GM12892 (cell line): ENCODE measurements around the gene OPTN.
A peak's percentile ranks its signal among the peaks of the same experiment; 100 is the strongest.
"Not testable (repeated sequence)": the region's sequence is repeated elsewhere in the genome, so short reads cannot be mapped to it uniquely, and the experiment has no call there.

Experiments
- DNase-seq: peaks from one replicate; pipeline ENCODE4 v3.0.0; 2011; ENCODE audit not compliant: insufficient read length
- FAIRE-seq: peaks from 2 replicates; lab custom pipeline; 2011; peaks lifted over from hg19 to GRCh38; lab: Jason Lieb, UNC
- POLR2A ChIP-seq: IDR thresholded peaks from 2 replicates; pipeline ENCODE4 v1.6.1; 2011; ENCODE audit warnings: low read depth, low read length, control low read depth
- POLR2AphosphoS5 ChIP-seq: IDR thresholded peaks from 2 replicates; pipeline ENCODE4 v1.6.1; 2011; ENCODE audit warnings: low read depth, low read length, control low read depth
- TAF1 ChIP-seq: IDR thresholded peaks from 2 replicates; pipeline ENCODE4 v1.6.1; 2011; ENCODE audit warnings: low read depth, mild to moderate bottlenecking, control low read depth, low read length, borderline replicate concordance

Gene OPTN

DNA sequence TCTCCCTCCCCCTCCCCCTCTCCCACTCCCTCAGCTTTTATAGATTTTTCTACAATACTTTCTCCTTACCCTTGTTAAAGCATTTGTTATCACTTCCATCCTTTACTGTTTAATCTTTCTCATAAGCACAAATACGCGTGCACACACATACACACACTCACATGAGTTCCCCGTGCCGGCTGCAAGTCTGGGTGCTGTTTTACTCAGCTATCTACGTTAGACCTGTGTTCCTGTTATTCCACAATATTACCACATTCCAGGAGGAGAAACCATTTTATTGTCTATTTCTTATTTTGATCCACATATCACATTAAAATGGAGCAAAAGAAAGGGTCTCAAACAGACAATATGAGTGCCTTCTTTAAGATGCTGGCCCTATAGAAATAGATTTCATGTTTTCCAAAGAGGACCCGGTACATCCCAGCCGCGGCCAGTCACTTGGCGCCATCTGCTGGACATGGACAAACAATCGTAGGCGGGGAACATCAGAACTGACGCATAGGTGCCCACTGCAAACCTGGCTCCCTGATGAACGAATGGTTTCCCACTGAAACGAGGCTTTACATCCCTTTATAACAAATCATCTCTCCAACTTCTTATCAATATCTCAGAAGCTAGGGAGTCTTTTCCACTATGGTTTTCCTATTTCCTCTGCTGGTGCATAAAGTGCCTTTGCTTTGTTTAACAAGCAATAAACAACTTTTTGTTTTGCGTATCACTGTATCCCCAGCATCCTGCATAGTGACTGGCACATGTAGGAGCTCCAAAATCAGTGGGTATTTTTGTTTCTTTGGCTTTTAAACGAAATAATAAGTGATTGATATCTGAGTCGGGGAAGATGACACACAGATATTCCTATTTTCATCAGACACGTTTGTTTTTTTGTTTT, 25.2 kb upstream of the OPTN start:
- FAIRE-seq: peak; percentile 58
- DNase-seq: peak; percentile 36
- TF ChIP-seq TAF1: no peak
- TF ChIP-seq POLR2A: no peak
- TF ChIP-seq POLR2AphosphoS5: no peak

DNA sequence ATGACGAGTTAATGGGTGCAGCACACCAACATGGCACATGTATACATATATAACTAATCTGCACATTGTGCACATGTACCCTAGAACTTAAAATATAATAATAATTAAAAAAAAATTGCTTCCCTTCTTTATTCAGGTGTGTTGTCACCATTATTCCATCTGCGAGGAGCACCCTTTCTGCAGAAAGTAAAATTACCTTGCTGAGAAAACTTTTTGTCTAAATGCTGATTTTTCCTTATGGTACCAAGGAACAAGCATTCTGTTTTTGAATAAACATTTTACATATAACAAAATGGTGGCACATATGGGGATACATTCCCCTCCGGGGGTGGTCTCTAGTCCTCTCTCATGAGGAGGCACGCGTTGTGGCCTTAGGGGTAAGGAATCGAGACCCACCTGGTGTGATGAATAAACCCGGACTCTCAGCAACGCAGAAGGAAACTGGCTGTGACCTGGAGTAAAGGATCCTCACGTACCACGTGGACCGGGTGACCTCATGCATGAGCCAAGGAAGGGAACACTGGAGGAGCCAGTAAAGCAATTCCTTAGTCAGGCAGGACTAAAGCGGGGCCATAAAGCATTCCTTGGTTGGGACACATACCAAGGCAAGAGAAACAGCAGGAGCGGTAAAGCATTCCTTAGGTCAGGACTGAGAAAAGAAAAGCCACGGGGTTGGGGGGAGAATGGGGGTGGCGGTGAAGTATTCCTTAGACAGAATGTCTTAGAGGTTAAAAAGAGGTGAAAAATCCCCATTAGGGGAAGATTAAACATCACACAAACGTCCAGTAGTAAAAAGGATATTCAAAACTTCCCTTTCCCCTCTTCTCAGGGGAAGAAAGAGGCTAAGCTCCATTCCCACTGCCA, 20.8 kb upstream of the OPTN start:
- FAIRE-seq (no peak), DNase-seq (no peak)
- TF ChIP-seq POLR2AphosphoS5 (no peak), POLR2A (no peak), TAF1 (no peak)

DNA sequence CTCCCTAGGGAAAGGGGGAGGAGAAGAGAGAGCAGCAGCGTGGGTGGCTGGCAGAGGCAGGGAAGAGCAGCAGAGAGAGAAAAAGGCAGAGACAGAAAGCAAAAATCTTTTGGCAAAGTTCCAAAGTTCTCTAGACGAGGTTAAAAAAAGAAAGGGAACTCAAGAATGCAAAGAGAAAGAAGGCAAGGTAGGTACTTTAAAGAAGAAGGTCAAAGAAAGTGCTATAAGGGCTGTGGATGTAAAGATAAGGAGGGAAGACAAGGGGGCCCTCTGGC, 20.2 kb upstream of the OPTN start:
- DNase-seq (no peak), FAIRE-seq (no peak)
- TF ChIP-seq POLR2AphosphoS5: no peak
- no peak for TF ChIP-seq TAF1
- no peak for TF ChIP-seq POLR2A

DNA sequence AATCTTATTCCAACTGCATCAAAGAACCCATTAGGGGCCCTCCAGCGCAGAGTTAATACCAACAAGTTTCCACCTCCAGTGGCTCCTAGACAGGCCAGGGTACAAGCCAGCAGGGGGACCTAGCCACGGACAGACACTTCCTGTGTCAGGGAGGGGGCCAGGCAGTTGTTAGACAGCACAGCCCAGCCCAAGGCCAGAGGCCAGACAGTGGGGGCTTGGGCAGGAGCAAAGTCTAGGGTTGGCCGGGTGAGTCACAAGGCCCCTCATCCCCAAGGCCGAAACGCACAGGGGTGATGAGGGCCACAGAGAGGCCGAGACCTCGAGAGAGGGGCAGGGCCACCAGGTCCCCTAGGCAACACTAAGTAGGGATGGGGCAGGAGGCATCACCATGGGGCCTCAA, 19.3 kb upstream of the OPTN start:
- TF ChIP-seq POLR2A: no peak
- no peak for TF ChIP-seq POLR2AphosphoS5
- TF ChIP-seq TAF1: no peak
- FAIRE-seq (no peak), DNase-seq (no peak)

DNA sequence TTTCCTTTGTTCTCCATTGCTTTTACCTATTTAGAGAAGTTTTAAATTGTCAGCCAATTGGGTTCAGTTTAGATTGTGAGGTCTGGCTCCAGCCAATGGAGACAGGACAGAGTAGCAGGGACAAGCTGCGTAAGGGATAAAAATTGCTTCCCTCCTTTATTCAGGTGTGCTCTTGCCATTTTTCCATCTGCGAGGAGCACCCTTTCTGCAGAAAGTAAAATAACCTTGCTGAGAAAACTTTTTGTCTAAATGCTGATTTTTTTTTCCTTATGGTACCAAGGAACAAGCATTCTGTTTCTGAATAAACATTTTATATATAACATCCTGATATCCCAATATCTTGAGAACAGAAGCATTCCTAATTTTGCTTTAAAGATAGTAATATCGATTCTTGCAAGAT, 16.3 kb upstream of the OPTN start:
- DNase-seq, FAIRE-seq: not testable (repeated sequence)

DNA sequence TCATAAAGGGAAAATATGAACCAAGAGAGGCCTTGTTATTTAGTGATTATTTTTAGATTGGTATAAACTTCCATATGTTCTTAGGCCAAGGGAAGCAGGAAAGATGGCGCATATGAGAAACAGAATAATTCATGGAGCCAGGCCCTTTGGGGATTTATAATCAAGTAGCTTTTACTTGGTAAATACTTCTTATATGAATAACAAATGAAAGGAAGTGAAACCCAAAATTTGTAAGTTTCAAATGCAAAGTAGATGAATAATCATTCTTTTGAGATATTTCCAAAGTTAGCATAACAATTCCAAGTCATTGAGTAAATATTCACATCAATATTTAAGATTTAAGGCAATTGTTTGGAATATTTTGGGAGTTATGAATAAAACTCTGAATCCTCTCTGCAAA, 13.9 kb upstream of the OPTN start:
- FAIRE-seq (no peak), DNase-seq (no peak)
- TF ChIP-seq POLR2A (no peak), POLR2AphosphoS5 (no peak), TAF1 (no peak)

DNA sequence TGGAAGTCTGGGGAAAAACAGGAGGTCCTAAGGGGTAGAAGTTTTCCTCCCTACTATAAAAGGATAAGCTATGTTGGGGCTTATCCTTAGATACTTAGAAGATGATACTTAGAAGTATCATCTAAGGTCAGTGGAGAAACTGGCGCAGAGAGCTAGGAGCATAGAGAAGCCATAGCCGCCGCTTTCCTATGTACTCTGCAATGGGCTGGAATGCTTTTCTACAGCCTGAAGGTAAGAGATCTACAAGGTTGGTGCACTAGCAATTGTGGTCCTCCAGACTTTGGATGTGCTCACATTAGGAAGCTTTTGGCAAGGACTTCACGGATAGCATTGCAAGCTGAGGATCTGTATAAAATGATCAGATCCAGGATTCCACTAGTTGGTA, 12.4 kb upstream of the OPTN start:
- DNase-seq: no peak
- TF ChIP-seq POLR2AphosphoS5: no peak
- no peak for TF ChIP-seq POLR2A
- TF ChIP-seq TAF1: no peak
- FAIRE-seq: no peak

DNA sequence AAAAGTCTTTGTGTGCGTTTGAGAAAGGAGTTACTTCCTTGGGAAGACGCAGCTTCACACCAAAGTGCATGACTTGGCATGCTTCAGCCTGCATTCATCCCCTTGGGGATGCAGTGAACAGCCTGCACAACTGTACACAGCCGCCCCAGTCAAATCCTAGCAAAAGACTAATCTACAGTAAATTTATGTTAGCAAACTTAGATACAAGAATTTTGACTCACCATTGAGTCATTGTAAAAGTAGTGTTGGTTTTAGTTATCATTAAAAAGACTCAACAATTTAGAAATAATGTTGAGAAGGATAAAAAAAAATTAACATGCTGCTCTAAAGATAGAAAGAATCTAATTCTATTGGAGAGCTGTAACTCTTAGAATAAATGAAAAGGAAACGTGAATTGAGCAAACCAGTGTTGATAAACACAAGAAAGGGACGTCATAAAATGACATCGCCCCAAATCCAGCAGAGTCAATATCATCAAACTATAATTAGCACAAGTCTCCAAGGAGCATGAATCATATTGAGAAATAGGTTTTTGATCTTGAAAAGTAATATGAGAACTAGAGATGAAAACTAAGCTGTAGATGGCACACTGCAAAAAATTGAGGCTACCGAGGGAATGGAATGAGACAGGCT, 11.9 kb upstream of the OPTN start:
- FAIRE-seq: no peak
- TF ChIP-seq TAF1 (no peak), POLR2AphosphoS5 (no peak), POLR2A (no peak)
- no peak for DNase-seq

DNA sequence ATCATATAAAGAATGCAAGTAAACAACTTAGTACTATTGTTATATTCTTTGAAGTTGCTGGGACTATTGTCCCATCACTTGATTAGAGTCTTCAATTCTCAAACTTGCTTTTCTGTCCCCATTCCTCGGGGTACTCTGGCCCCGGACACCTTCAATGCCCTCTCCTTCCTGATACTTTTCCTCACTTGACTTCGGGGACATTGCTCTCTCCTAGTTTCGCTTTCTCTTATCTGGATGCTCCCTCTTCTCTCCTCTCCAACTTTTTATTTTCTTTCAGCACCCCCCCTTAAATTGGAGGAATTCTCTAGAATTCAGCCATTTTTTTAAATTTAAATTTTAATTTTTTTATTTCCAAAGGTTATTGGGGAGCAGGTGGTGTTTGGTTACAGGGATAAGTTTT, 10.6 kb upstream of the OPTN start:
- no peak for FAIRE-seq
- TF ChIP-seq POLR2AphosphoS5 (no peak), TAF1 (no peak), POLR2A (no peak)

DNA sequence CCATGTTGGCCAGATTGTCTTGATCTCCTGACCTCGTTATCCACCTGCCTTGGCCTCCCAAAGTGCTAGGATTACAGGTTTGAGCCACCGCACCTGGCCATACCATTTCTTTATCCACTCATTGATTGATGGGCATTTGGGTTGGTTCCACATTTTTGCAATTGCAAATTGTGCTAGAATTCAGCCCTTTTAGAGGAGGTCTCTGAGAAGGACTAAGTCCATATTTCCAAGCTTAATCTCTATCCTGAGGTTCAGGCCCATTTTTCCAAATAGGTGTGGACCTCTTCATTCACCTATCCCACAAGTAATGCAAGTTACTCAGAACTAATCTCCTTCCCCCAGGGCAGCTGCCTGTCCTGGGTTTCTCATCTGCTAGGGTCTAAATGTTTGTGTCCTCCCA, 9.7 kb upstream of the OPTN start:
- TF ChIP-seq POLR2AphosphoS5 (no peak), POLR2A (no peak), TAF1 (no peak)
- no peak for FAIRE-seq
- no peak for DNase-seq

More for the DNA sequence above, 10.6 kb upstream of the OPTN start:
- no peak for DNase-seq

DNA sequence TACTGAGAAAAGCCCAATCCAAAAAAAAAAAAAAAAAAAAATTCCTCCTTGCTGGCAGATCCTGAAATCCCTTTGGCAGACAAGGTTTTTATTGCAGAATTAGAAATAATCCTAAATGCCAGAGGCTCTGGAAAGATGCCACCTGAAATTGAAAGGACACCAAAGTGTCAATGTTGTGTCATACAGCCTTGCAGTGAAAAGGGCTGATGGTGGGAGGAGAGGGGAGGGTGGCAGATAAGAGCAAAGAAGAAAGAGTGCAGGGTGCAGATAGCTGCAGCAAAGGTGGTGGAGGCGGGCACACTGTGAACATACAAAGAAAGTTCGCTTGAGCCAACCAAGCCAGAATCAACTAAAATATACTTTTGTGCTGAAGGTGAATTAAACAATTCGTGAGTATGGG, 8.2 kb upstream of the OPTN start:
- FAIRE-seq: no peak
- TF ChIP-seq POLR2AphosphoS5 (no peak), POLR2A (no peak), TAF1 (no peak)
- DNase-seq: no peak

DNA sequence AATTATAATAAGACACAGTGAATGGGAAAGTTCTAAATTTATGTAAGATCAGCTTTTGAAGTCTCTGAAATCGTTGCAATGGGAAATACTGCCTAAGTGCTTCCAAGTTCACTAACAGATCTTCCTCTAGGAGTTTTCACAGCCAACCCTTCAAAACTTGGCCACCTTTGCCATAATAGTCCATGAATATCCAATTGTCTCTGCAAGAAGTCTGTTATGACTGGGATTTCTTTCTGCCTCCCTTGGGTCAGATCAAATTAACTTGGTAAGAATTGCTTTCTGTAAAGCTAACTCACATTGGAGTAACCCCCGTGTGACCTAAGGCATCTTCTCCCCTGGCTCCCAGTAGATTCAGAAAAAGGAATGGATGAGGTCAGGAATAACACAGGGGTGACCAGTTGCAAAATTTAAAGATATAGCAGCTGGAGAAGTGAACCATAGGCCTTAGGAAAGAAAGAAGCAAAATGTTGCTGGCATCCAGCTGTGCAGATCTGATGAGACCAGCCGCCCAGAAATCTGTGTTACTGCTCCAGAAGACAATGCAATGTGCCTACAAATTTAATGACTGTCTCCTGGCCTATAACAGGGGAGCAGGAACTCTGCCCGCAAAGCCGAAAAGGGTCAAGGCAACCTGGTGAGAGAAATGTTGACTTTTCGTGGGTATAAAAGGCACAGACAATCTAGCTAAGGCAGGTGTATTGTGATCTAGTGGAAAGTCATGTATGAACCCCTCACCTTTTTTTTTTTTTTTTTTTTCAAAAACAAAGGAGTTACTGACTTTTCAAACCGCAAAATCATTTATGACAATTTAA, 7.5 kb upstream of the OPTN start:
- FAIRE-seq: no peak
- DNase-seq: no peak
- no peak for TF ChIP-seq POLR2A
- no peak for TF ChIP-seq TAF1
- TF ChIP-seq POLR2AphosphoS5: no peak

DNA sequence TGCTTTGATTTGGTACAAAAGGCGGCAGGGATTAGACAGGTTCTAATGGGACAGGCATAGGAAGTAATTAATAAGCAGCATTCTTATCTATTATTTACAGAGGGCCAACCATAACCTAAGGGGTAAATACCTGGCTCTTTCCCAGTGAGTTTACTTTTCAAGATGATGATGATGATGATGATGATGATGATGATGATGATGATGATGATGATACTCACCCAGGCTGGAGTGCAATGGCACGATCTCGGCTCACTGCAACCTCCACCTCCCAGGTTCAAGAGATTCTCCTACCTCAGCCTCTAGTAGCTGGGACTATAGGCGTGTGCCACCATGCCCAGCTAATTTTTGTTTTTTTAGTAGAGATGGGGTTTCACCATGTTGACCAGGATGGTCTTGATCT, 5.9 kb upstream of the OPTN start:
- not testable (repeated sequence) for DNase-seq, FAIRE-seq
